ENCODE results near the gene VWA7.
"Not testable (repeated sequence)": the region's sequence is repeated elsewhere in the genome, so short reads cannot be mapped to it uniquely, and the experiment has no call there.

- not testable (repeated sequence) for TF ChIP-seq CTCF, POLR2A (IDR thresholded peaks at IDR 0.05)
Measured at GRCh38 chr6:31817929-31818511, 40.9 kb upstream of the VWA7 start.
